Esophagus muscularis mucosa (tissue), 4 donors: ENCODE measurements around the gene S100Z.

Experiments
- CTCF ChIP-seq, 3 experiments: fragments of 200-600 bp in 2 of 3; fragments of 450-650 bp in 1 of 3; sonication (generic) in 2 of 3; IDR thresholded peaks; one replicate each; pipeline ENCODE4 v1.5.1; 2017 to 2019; ENCODE audit warnings: antibody characterized with exemption in 3 of 3, mild to moderate bottlenecking in 2 of 3, moderate library complexity in 1 of 3
- EP300 ChIP-seq: sonication (generic); formaldehyde crosslinking; IDR thresholded peaks from one replicate; pipeline ENCODE4 v1.6.1; 2017; ENCODE audit warnings: antibody characterized with exemption
- POLR2A ChIP-seq: fragments of 450-650 bp; IDR thresholded peaks from one replicate; pipeline ENCODE4 v1.6.1; 2017; ENCODE audit warnings: antibody characterized with exemption, moderate library complexity, mild to moderate bottlenecking, low read depth
- POLR2AphosphoS5 ChIP-seq, 2 donors: sonication (generic); formaldehyde crosslinking; IDR thresholded peaks; one replicate each; pipeline ENCODE4 v1.6.1; 2017; ENCODE audit warnings: antibody characterized with exemption in 2 of 2

DNA sequence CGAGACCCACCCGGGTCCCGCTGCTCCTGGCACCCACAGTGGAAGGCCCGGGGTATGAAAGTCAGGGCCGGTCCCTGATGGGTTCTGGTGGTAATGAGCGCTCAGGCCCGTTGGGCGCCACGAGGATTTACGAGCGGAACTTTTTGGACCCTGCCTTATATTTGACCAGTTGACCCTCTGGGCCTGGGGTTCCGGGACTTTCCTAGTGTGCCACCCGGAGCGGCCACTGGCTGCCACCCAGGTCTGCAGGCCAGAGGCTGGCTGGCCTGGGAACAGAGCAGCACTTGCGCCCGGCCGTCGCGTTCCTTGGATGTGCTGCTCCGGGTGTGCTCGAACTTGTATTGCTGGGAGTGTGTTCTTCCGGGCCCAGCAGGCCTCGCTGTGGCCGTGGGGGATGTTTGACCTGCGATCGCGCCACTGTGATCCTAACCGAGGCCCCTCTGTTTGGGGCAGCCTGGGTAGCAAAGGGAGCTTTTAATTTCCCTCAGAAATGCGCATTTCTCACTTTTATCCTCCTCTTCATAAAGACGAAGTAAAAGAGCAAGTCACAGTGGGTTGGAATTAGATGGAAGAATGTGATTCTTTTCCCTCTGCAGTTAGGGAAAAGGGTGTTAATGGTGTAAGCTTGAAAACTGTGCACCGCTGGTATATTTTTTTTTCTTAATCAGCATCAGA lies 29.8 kb upstream of the S100Z start:
- TF ChIP-seq CTCF (IDR thresholded peaks at IDR 0.05) (no peak), POLR2A (no peak), EP300 (no peak), POLR2AphosphoS5 (IDR thresholded peaks at IDR 0.05) (no peak)
